Small intestine (tissue), 7 donors: Measurements from ENCODE around the gene HIVEP1. TPM values are rescaled to one million over a fixed set of nuclear protein-coding genes. Genes with fewer than 3 reads are reported as not detected.
"Not testable (repeated sequence)": the region's sequence is repeated elsewhere in the genome, so short reads cannot be mapped to it uniquely, and the experiment has no call there.

ENCODE experiments used
- DNase-seq, 2 donors: peaks; one replicate each; pipeline versions ENCODE4 v3.0.0 to v3.0.0-alpha.2; 2013
- FAIRE-seq: peaks from 2 replicates; lab custom pipeline; 2012; peaks lifted over from hg19 to GRCh38; lab: Jason Lieb, UNC
- H3K27ac ChIP-seq, 3 donors: one replicate each; pipeline ENCODE4 v1.5.1; 2013; ENCODE audit warnings: low read length in 2 of 3, mild to moderate bottlenecking in 2 of 3, control low read depth in 1 of 3, inconsistent platforms in 1 of 3, low read depth in 1 of 3, moderate library complexity in 1 of 3
- H3K27me3 ChIP-seq, 3 donors: one replicate each; pipeline ENCODE4 v1.6.1; 2013; ENCODE audit warnings: low read length in 3 of 3, inconsistent platforms in 1 of 3; ENCODE audit not compliant: control insufficient read depth in 3 of 3, insufficient read depth in 3 of 3
- H3K36me3 ChIP-seq, 3 donors: one replicate each; pipeline ENCODE4 v1.6.1; 2013; ENCODE audit warnings: low read length in 3 of 3, inconsistent platforms in 1 of 3, low read depth in 1 of 3, mild to moderate bottlenecking in 1 of 3, moderate library complexity in 1 of 3; ENCODE audit not compliant: control insufficient read depth in 3 of 3, insufficient read depth in 2 of 3
- H3K4me1 ChIP-seq, 3 donors: one replicate each; pipeline ENCODE4 v1.6.1; 2013; ENCODE audit warnings: low read length in 2 of 3, inconsistent platforms in 1 of 3, low read depth in 1 of 3, mild to moderate bottlenecking in 1 of 3, moderate library complexity in 1 of 3; ENCODE audit not compliant: control insufficient read depth in 3 of 3, insufficient read depth in 2 of 3
- H3K4me3 ChIP-seq, 3 donors: one replicate each; pipeline ENCODE4 v1.5.1; 2013; ENCODE audit warnings: low read length in 3 of 3, control low read depth in 1 of 3, inconsistent platforms in 1 of 3, low read depth in 1 of 3, mild to moderate bottlenecking in 1 of 3, moderate library complexity in 1 of 3
- H3K9me3 ChIP-seq, 2 donors: one replicate each; pipeline ENCODE4 v1.6.1; 2013; ENCODE audit warnings: low read depth in 1 of 2, low read length in 1 of 2; ENCODE audit not compliant: control insufficient read depth in 2 of 2, insufficient read depth in 1 of 2
- WGBS, 3 donors: extraction: QIAGEN DNeasy Blood & Tissue Kit; methylation state at CpG; one replicate each; pipeline ENCODE4 v1.1.7; 2013; 5-methylcytosine and 5-hydroxymethylcytosine counted together
- polyA plus RNA-seq, 4 donors: library from polyadenylated mRNA; stranded (reverse) in 3 of 4; unstranded in 1 of 4; fragments of 200-250 nt in 3 of 4; fragments of 120-200 nt in 1 of 4; gene quantifications; one replicate each; pipeline versions ENCODE4 v1.2.1 to v1.2.3, GENCODE V29; 2013
- donor health status: healthy with polysubstance abuse.
- donor health status: control.
- donor health status: control.
- donor health status: Bipolar disorder and iron deficiency.
- donor health status: healthy.

Gene HIVEP1
- polyA plus RNA-seq, 4 donors: 4.9 to 25.4 (median 6.4) TPM

DNA sequence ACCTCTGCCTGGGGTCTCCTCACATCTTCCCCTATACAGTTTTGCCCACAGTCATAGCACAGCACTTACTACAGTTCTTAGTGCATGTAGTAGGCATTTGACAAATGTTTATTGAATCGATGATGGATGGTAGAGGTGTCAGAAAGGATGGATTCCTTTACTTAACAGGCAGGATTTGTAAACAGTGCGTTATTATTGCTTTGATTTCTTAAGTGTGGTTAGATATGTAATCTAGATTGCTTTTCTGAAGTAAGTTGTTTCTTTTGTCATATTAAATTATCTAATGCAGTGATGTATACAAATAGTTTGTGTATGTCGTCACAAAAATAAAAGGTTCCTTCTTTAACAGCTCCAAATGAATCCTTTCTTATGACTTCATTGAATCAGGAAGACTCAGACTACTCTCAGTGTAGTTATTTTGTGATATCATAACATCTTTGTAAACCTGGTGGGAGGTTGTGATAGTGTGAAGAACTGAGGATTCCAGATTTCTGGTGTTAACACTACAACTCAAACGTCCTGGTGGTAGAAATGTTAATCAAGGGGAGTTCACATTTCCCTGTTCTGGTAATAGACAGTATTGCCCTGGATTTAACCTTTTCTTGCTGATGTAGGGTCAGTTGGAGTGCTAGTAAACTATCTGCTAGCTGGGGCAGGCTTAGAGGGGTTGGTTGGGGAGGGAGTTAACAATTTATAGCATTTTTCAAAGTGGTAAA lies 87.7 kb downstream of the HIVEP1 start:
- H3K36me3 ChIP-seq: peaks cover 0 to 2% (median 0%) of the 10 kb centered on the region in 3 donors
- DNase-seq: no peak
- H3K27ac ChIP-seq: no peak overlapping the region
- no peak overlapping the region for H3K4me3 ChIP-seq
- WGBS, 3 donors: 70 to 75% (median 74%) methylated on average over 4 of the region's 4 CpGs
- H3K9me3 ChIP-seq: peaks cover 0 to 3% of the 10 kb centered on the region in 2 donors
- H3K4me1 ChIP-seq: peaks cover 0 to 2% (median 0%) of the 10 kb centered on the region in 3 donors
- no peak for FAIRE-seq
- H3K27me3 ChIP-seq: no peaks in the 10 kb centered on the region

DNA sequence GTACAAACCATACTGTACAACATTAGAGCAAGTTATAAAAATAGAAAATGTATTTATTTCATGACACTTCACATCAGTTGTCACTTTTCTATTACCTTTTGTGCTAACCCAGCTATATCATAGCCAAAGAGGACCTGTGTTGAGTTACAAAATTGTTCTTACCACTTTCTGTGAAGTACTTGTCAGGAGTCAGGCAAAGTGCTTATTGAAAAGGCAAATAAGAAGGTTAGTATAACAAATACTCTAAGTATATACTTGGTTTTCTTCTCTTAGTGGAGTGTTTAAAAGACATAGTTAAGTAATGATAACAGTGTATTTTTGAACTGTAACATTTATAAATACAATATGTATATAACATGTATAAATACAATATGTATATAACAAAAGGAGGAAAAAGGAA lies 88.9 kb downstream of the HIVEP1 start:
- Histone ChIP-seq H3K36me3 (peaks cover 0 to 2% (median 0%) of the 10 kb centered on the region in 3 donors), H3K27me3 (no peaks in the 10 kb centered on the region), H3K27ac (no peak overlapping the region), H3K4me3 (no peak overlapping the region), H3K4me1 (peaks cover 0 to 3% (median 2%) of the 10 kb centered on the region in 3 donors), H3K9me3 (peaks cover 0 to 3% of the 10 kb centered on the region in 2 donors)
- FAIRE-seq (no peak), DNase-seq (no peak)

DNA sequence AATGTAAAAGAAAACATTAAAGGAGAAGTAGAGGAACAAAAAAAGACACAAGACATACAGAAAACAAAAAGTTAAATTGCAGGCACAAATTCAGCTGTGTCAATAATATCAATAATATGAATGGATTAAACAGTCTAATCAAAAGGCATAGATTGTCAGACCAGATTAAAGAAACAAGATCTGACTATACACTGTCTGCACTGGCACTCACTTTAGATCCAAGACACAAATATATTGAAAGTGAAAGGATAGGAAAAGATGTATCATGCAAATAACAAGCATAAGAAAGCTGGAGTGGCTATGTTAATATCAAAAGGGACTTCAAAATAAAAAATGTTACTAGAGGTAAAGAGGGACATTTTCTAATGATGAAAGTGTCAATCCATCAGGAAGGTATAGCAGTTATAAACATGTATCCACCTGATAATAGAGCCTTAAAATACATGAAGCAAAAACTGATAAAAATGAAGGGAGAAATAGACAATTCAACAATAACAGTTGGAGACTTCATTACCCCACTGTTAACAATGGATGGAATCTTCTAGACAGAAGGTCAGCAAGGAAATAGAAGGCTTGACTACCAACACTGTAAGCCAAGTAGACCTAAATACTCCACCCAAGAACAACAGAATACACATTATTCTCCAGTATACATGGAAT lies 89.7 kb downstream of the HIVEP1 start:
- Histone ChIP-seq H3K36me3 (peaks cover 0 to 2% (median 0%) of the 10 kb centered on the region in 3 donors), H3K4me1 (peaks cover 0 to 3% (median 2%) of the 10 kb centered on the region in 3 donors), H3K27me3 (no peaks in the 10 kb centered on the region), H3K4me3 (no peak overlapping the region), H3K27ac (no peak overlapping the region), H3K9me3 (peaks cover 0 to 3% of the 10 kb centered on the region in 2 donors)
- FAIRE-seq (no peak), DNase-seq (no peak)

DNA sequence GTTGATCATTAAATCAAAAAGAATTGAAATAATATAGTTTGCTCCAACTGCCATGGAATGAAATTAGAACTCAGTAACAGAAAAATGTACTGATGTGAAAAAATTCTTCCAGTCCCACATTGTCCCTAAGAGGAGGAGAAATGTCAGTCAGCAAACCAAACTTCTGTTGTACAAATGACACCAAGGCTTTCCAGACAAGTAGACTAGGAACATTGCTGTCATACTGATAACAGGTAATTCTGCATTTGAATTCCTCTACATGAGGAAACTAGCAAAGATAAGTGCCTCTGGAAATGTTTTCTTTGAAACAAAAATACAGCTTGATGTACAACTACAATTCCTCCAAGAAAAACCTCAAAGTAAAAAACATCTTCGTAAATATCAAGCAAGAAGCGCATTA lies 90.2 kb downstream of the HIVEP1 start:
- H3K4me1 ChIP-seq: peaks cover 0 to 3% (median 2%) of the 10 kb centered on the region in 3 donors
- peaks cover 0 to 3% of the 10 kb centered on the region in 2 donors for H3K9me3 ChIP-seq
- H3K36me3 ChIP-seq: peaks cover 0 to 4% (median 0%) of the 10 kb centered on the region in 3 donors
- no peak for DNase-seq
- no peak overlapping the region for H3K27ac ChIP-seq
- no peak overlapping the region for H3K4me3 ChIP-seq
- FAIRE-seq: no peak
- H3K27me3 ChIP-seq: no peaks in the 10 kb centered on the region
- 93 to 97% (median 97%) methylated on average over 2 of the region's 2 CpGs for WGBS, 3 donors

DNA sequence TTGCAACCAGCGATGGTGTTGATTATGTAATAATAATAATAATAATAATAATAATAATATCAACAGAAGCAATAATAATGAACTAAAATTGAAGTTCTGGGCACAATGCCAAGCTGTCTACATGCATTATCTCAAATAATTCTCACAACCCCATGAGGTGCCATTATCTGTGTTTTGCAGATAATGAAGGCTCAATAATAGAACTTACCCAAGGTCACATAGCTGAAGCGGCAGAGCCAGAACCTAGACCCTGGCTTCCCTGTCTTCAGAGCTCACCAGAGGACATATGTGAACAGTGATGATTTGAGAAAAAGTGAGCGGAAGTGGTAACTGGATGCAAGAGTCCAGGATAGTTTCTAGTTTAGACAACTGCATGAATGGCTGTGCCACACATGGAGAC lies 91.0 kb downstream of the HIVEP1 start:
- H3K9me3 ChIP-seq: peaks cover 0 to 8% of the 10 kb centered on the region in 2 donors
- H3K27me3 ChIP-seq: no peaks in the 10 kb centered on the region
- no peak overlapping the region for H3K27ac ChIP-seq
- DNase-seq (peak in 1 of 2 donors; percentile 5), FAIRE-seq (no peak)
- WGBS, 3 donors: 59 to 83% (median 69%) methylated on average over 3 of the region's 3 CpGs
- peaks cover 0 to 7% (median 0%) of the 10 kb centered on the region in 3 donors for H3K36me3 ChIP-seq
- no peak overlapping the region for H3K4me3 ChIP-seq
- H3K4me1 ChIP-seq: peaks cover 0 to 3% (median 2%) of the 10 kb centered on the region in 3 donors

DNA sequence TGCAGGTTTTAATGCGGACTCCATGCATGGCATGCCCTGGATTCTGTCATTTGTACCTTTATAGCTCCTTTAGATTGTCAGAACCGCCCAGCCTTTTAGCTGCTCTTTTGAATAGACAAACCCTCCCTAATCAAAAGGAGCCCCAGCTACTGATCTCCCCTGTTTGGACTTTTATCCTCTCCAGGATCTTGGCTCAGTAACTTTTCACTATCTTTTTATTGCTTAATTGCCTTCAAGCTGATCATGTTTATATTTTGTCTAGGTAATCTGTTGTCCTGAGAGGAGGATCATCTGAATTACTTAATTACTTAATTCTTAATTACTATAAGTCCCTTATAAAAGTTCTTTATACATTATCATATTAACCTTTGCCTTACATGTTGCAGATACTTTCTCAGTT lies 93.2 kb downstream of the HIVEP1 start:
- Histone ChIP-seq H3K4me3 (no peak overlapping the region), H3K36me3 (peaks cover 0 to 5% (median 3%) of the 10 kb centered on the region in 3 donors), H3K9me3 (peaks cover 0 to 8% of the 10 kb centered on the region in 2 donors), H3K4me1 (peaks cover 0 to 3% (median 2%) of the 10 kb centered on the region in 3 donors), H3K27ac (no peak overlapping the region), H3K27me3 (no peaks in the 10 kb centered on the region)
- FAIRE-seq (no peak), DNase-seq (peak; percentile 13 to 72)
- WGBS, 3 donors: 22 to 58% (median 36%) methylated on average over 2 of the region's 2 CpGs

DNA sequence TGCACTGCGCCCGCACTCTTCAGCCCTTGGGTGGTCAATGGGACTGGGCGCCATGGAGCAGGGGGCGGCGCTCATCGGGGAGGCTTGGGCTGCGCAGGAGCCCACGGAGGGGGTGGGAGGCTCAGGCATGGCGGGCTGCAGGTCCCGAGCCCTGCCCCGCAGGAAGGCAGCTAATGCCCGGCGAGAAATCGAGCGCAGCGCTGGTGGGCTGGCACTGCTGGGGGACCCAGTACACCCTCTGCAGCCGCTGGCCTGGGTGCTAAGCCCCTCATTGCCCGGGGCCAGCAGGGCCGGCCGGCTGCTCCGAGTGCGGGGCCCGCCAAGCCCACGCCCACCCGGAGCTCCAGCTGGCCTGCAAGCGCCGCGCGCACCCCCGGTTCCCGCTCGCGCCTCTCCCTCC lies 96.3 kb downstream of the HIVEP1 start:
- not testable (repeated sequence) for H3K27me3 ChIP-seq, FAIRE-seq, H3K27ac ChIP-seq, H3K9me3 ChIP-seq, H3K4me1 ChIP-seq, H3K4me3 ChIP-seq, DNase-seq
- 92 to 96% (median 93%) methylated on average over 9 to 33 of the region's 33 CpGs for WGBS, 3 donors
- H3K36me3 ChIP-seq: peaks cover 0 to 13% (median 3%) of the 10 kb centered on the region in 3 donors

DNA sequence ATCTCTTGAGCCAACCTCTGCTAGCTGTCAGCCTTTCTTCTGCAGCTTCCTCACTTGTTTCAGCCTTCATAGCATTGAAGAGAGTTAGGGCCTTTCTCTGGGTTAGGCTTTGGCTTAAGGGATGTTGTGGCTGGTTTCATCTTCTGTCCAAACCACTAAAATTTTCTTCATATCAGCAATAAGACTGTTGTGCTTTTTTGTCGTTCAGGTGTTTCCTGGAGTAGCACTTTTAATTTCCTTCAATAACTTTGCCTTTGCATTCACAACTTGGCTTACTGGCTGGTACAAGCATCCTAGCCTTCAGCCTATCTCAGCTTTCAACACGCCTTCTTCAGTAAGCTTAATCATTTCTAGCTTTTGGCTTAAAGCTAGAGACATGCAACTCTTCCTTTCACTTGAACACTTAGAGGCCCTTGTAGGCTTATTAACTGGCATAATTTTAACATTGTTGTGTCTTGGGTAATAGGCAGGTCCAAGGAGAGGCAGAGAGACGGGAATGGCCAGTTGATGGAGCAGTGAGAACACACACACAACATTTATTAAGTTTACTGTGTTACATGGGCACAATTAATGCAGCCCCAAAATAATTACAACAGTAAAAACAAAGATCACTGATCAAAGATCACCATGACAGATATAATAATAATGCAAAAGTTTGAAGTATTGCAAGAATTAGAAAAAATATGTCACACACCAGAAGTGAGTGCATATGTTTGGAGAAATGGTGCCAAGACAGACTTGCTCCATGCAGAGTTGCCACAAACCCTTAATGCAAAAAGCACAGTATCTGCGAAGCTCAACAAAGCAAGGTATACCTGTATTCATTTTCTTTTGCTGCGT lies 98.6 kb downstream of the HIVEP1 start:
- Histone ChIP-seq H3K27me3 (no peaks in the 10 kb centered on the region), H3K9me3 (peaks cover 0 to 4% of the 10 kb centered on the region in 2 donors), H3K4me3 (no peak overlapping the region), H3K4me1 (no peaks in the 10 kb centered on the region), H3K36me3 (peaks cover 0 to 16% (median 3%) of the 10 kb centered on the region in 3 donors), H3K27ac (no peak overlapping the region)
- 85 to 88% (median 86%) methylated on average over 5 of the region's 5 CpGs for WGBS, 3 donors
- FAIRE-seq: no peak
- DNase-seq: no peak
